Measurements from ENCODE around the gene AP4B1.
"Not testable (repeated sequence)": the region's sequence is repeated elsewhere in the genome, so short reads cannot be mapped to it uniquely, and the experiment has no call there.

Gene AP4B1

GRCh38 chr1:113868387-113869083 is 36.1 kb downstream of the AP4B1 start:
- peaks cover 49% of the 10 kb centered on the region for H3K4me1 Mint-ChIP-seq (ENCODE audit: low read depth)
- peak overlapping the region; percentile 77 for H3K27ac Mint-ChIP-seq
- H3K4me3 Mint-ChIP-seq: peak overlapping the region; percentile 87
- peaks cover 25% of the 10 kb centered on the region for H3K36me3 Mint-ChIP-seq (ENCODE audit: low read depth)
- no peaks in the 10 kb centered on the region for H3K9me3 Mint-ChIP-seq
- H3K27me3 Mint-ChIP-seq (ENCODE audit: low read depth): no peaks in the 10 kb centered on the region

- H3K4me3 Mint-ChIP-seq: no peak overlapping the region
- no peaks in the 10 kb centered on the region for H3K9me3 Mint-ChIP-seq
- H3K4me1 Mint-ChIP-seq (ENCODE audit: low read depth): peaks cover 38% of the 10 kb centered on the region
- H3K27me3 Mint-ChIP-seq (ENCODE audit: low read depth): no peaks in the 10 kb centered on the region
- peaks cover 33% of the 10 kb centered on the region for H3K36me3 Mint-ChIP-seq (ENCODE audit: low read depth)
- no peak overlapping the region for H3K27ac Mint-ChIP-seq
These were observed 43.0 kb downstream of the AP4B1 start for GRCh38 chr1:113861641-113862040.

- Mint-ChIP-seq H3K4me1 (ENCODE audit: low read depth) (peaks cover 36% of the 10 kb centered on the region), H3K36me3 (ENCODE audit: low read depth) (peaks cover 40% of the 10 kb centered on the region), H3K27me3 (ENCODE audit: low read depth) (no peaks in the 10 kb centered on the region), H3K27ac (no peak overlapping the region), H3K9me3 (no peaks in the 10 kb centered on the region), H3K4me3 (no peak overlapping the region)
These were observed 43.7 kb downstream of the AP4B1 start for GRCh38 chr1:113860891-113861290.

- H3K36me3 Mint-ChIP-seq (ENCODE audit: low read depth): peaks cover 46% of the 10 kb centered on the region
- peaks cover 36% of the 10 kb centered on the region for H3K4me1 Mint-ChIP-seq (ENCODE audit: low read depth)
These were observed 45.0 kb downstream of the AP4B1 start for GRCh38 chr1:113859478-113860175.

GRCh38 chr1:113858982-113859381 is 45.6 kb downstream of the AP4B1 start:
- no peak overlapping the region for H3K4me3 Mint-ChIP-seq
- H3K27ac Mint-ChIP-seq: no peak overlapping the region
- H3K36me3 Mint-ChIP-seq (ENCODE audit: low read depth): peaks cover 52% of the 10 kb centered on the region
- peaks cover 40% of the 10 kb centered on the region for H3K4me1 Mint-ChIP-seq (ENCODE audit: low read depth)
- H3K9me3 Mint-ChIP-seq: no peaks in the 10 kb centered on the region
- no peaks in the 10 kb centered on the region for H3K27me3 Mint-ChIP-seq (ENCODE audit: low read depth)

More at GRCh38 chr1:113859478-113860175, 45.0 kb downstream of the AP4B1 start:
- H3K27ac Mint-ChIP-seq: no peak overlapping the region
- H3K9me3 Mint-ChIP-seq: no peaks in the 10 kb centered on the region
- H3K4me3 Mint-ChIP-seq: peak overlapping the region; percentile 45
- no peaks in the 10 kb centered on the region for H3K27me3 Mint-ChIP-seq (ENCODE audit: low read depth)

GRCh38 chr1:113858418-113858817 is 46.2 kb downstream of the AP4B1 start:
- Mint-ChIP-seq H3K36me3 (ENCODE audit: low read depth) (peaks cover 51% of the 10 kb centered on the region), H3K4me1 (ENCODE audit: low read depth) (peaks cover 37% of the 10 kb centered on the region), H3K27me3 (ENCODE audit: low read depth) (no peaks in the 10 kb centered on the region), H3K4me3 (no peak overlapping the region), H3K27ac (no peak overlapping the region), H3K9me3 (no peaks in the 10 kb centered on the region)

GRCh38 chr1:113857776-113858175 is 46.8 kb downstream of the AP4B1 start:
- Mint-ChIP-seq H3K9me3 (no peaks in the 10 kb centered on the region), H3K27ac (no peak overlapping the region), H3K4me1 (ENCODE audit: low read depth) (peaks cover 33% of the 10 kb centered on the region), H3K4me3 (no peak overlapping the region), H3K36me3 (ENCODE audit: low read depth) (peaks cover 47% of the 10 kb centered on the region), H3K27me3 (ENCODE audit: low read depth) (no peaks in the 10 kb centered on the region)

- peaks cover 46% of the 10 kb centered on the region for H3K36me3 Mint-ChIP-seq (ENCODE audit: low read depth)
- no peaks in the 10 kb centered on the region for H3K9me3 Mint-ChIP-seq
- H3K4me1 Mint-ChIP-seq (ENCODE audit: low read depth): peaks cover 24% of the 10 kb centered on the region
- no peak overlapping the region for H3K4me3 Mint-ChIP-seq
- no peaks in the 10 kb centered on the region for H3K27me3 Mint-ChIP-seq (ENCODE audit: low read depth)
- H3K27ac Mint-ChIP-seq: no peak overlapping the region
These were observed 48.2 kb downstream of the AP4B1 start for GRCh38 chr1:113856401-113856790.

GRCh38 chr1:113855630-113856400 is 48.8 kb downstream of the AP4B1 start:
- Mint-ChIP-seq H3K27ac (no peak overlapping the region), H3K36me3 (ENCODE audit: low read depth) (peaks cover 45% of the 10 kb centered on the region), H3K4me3 (no peak overlapping the region), H3K4me1 (ENCODE audit: low read depth) (peaks cover 21% of the 10 kb centered on the region), H3K27me3 (ENCODE audit: low read depth) (no peaks in the 10 kb centered on the region), H3K9me3 (no peaks in the 10 kb centered on the region)

GRCh38 chr1:113854234-113854633 is 50.4 kb downstream of the AP4B1 start:
- no peaks in the 10 kb centered on the region for H3K9me3 Mint-ChIP-seq
- no peak overlapping the region for H3K27ac Mint-ChIP-seq
- peaks cover 17% of the 10 kb centered on the region for H3K4me1 Mint-ChIP-seq (ENCODE audit: low read depth)
- no peaks in the 10 kb centered on the region for H3K27me3 Mint-ChIP-seq (ENCODE audit: low read depth)
- peaks cover 49% of the 10 kb centered on the region for H3K36me3 Mint-ChIP-seq (ENCODE audit: low read depth)
- H3K4me3 Mint-ChIP-seq: no peak overlapping the region

GRCh38 chr1:113852694-113853093 is 51.9 kb downstream of the AP4B1 start:
- Mint-ChIP-seq H3K4me1 (ENCODE audit: low read depth) (peaks cover 14% of the 10 kb centered on the region), H3K36me3 (ENCODE audit: low read depth) (peaks cover 51% of the 10 kb centered on the region)
- H3K4me3 Mint-ChIP-seq; H3K27me3 Mint-ChIP-seq (ENCODE audit: low read depth); H3K9me3 Mint-ChIP-seq; H3K27ac Mint-ChIP-seq: not testable (repeated sequence)

- H3K27me3 Mint-ChIP-seq (ENCODE audit: low read depth): no peaks in the 10 kb centered on the region
- H3K27ac Mint-ChIP-seq: peak overlapping the region; percentile 62
- H3K4me3 Mint-ChIP-seq: no peak overlapping the region
- no peaks in the 10 kb centered on the region for H3K9me3 Mint-ChIP-seq
- H3K36me3 Mint-ChIP-seq (ENCODE audit: low read depth): peaks cover 55% of the 10 kb centered on the region
- peaks cover 14% of the 10 kb centered on the region for H3K4me1 Mint-ChIP-seq (ENCODE audit: low read depth)
These were observed 54.3 kb downstream of the AP4B1 start for GRCh38 chr1:113850127-113850796.

- Mint-ChIP-seq H3K4me3 (no peak overlapping the region), H3K27ac (no peak overlapping the region), H3K9me3 (no peaks in the 10 kb centered on the region), H3K36me3 (ENCODE audit: low read depth) (peaks cover 47% of the 10 kb centered on the region), H3K4me1 (ENCODE audit: low read depth) (peaks cover 10% of the 10 kb centered on the region), H3K27me3 (ENCODE audit: low read depth) (no peaks in the 10 kb centered on the region)
These were observed 55.5 kb downstream of the AP4B1 start for GRCh38 chr1:113849072-113849471.

GRCh38 chr1:113846391-113847035 is 58.1 kb downstream of the AP4B1 start:
- H3K4me3 Mint-ChIP-seq: no peak overlapping the region
- H3K4me1 Mint-ChIP-seq (ENCODE audit: low read depth): peaks cover 10% of the 10 kb centered on the region
- no peak overlapping the region for H3K27ac Mint-ChIP-seq
- H3K27me3 Mint-ChIP-seq (ENCODE audit: low read depth): no peaks in the 10 kb centered on the region
- peaks cover 53% of the 10 kb centered on the region for H3K36me3 Mint-ChIP-seq (ENCODE audit: low read depth)
- no peaks in the 10 kb centered on the region for H3K9me3 Mint-ChIP-seq
